Left forelimb (tissue), 1 donor: ENCODE results near the gene COX7A1.
"Not testable (repeated sequence)": the region's sequence is repeated elsewhere in the genome, so short reads cannot be mapped to it uniquely, and the experiment has no call there.

Experiments used
- DNase-seq: peaks from one replicate; pipeline ENCODE4 v3.0.0-alpha.2; 2018; ENCODE audit warnings: low spot score

The COX7A1 gene

GRCh38 chr19:36141039-36141927, 11.0 kb downstream of the COX7A1 start:
- DNase-seq: peak; percentile 88

GRCh38 chr19:36140304-36141038, 11.8 kb downstream of the COX7A1 start:
- DNase-seq: peak; percentile 77

GRCh38 chr19:36139473-36140303, 12.6 kb downstream of the COX7A1 start, which contains the start of gene CAPNS1:
Gene CAPNS1, plus strand, starts transcription at chr19:36140066. Its CDS starts 946 bp downstream, at chr19:36141012.
- DNase-seq: peak; percentile 97

- no peak for DNase-seq
Observed at GRCh38 chr19:36139120-36139472, 13.2 kb downstream of the COX7A1 start.

GRCh38 chr19:36136964-36137686, 15.1 kb downstream of the COX7A1 start:
- DNase-seq: no peak

GRCh38 chr19:36134867-36135266, 17.4 kb downstream of the COX7A1 start:
- not testable (repeated sequence) for DNase-seq

- not testable (repeated sequence) for DNase-seq
Observed at GRCh38 chr19:36131221-36131620, 21.0 kb downstream of the COX7A1 start.

- DNase-seq: no peak
Observed at GRCh38 chr19:36128392-36128736, 23.9 kb downstream of the COX7A1 start.

GRCh38 chr19:36125557-36125956, 26.7 kb downstream of the COX7A1 start:
- DNase-seq: no peak

GRCh38 chr19:36121486-36122124, 30.6 kb downstream of the COX7A1 start:
- DNase-seq: no peak

- no peak for DNase-seq
Observed at GRCh38 chr19:36120984-36121358, 31.3 kb downstream of the COX7A1 start.

GRCh38 chr19:36120092-36120983, 31.9 kb downstream of the COX7A1 start:
- DNase-seq: no peak

- no peak for DNase-seq
Observed at GRCh38 chr19:36116344-36116637, 36.0 kb downstream of the COX7A1 start.

GRCh38 chr19:36115453-36116343, 36.5 kb downstream of the COX7A1 start, which contains the start of gene TBCB:
Gene TBCB, plus strand, starts transcription at chr19:36115468. Its CDS starts 93 bp downstream, at chr19:36115561.
- no peak for DNase-seq

GRCh38 chr19:36114721-36115452, 37.4 kb downstream of the COX7A1 start, which contains the start of gene POLR2I:
Gene POLR2I, minus strand, starts transcription at chr19:36114875. Its CDS starts 19 bp downstream, at chr19:36114856.
- DNase-seq: peak; percentile 98

GRCh38 chr19:36113894-36114720, 38.1 kb downstream of the COX7A1 start:
- peak; percentile 74 for DNase-seq

- no peak for DNase-seq
Observed at GRCh38 chr19:36113425-36113824, 38.8 kb downstream of the COX7A1 start.
